ENCODE data around the gene TMEM132E.

TMEM132E gene

GRCh38 chr17:34603974-34604373 is 24.6 kb downstream of the TMEM132E start:
- FAIRE-seq = no peak

GRCh38 chr17:34606763-34607162 is 27.4 kb downstream of the TMEM132E start:
- no peak for FAIRE-seq

- FAIRE-seq = no peak
These were observed 28.5 kb downstream of the TMEM132E start for GRCh38 chr17:34607917-34608316.

GRCh38 chr17:34609210-34609609 is 29.8 kb downstream of the TMEM132E start:
- no peak for FAIRE-seq

GRCh38 chr17:34610039-34610438 is 30.7 kb downstream of the TMEM132E start:
- no peak for FAIRE-seq

- no peak for FAIRE-seq
These were observed 31.1 kb downstream of the TMEM132E start for GRCh38 chr17:34610506-34610905.

GRCh38 chr17:34613064-34614019 is 34.0 kb downstream of the TMEM132E start:
- no peak for FAIRE-seq

GRCh38 chr17:34614698-34615097 is 35.3 kb downstream of the TMEM132E start:
- FAIRE-seq = no peak

- FAIRE-seq = no peak
These were observed 35.9 kb downstream of the TMEM132E start for GRCh38 chr17:34615326-34615725.

GRCh38 chr17:34616148-34616547 is 36.8 kb downstream of the TMEM132E start:
- no peak for FAIRE-seq

GRCh38 chr17:34617398-34617797 is 38.0 kb downstream of the TMEM132E start:
- no peak for FAIRE-seq

GRCh38 chr17:34619687-34620217 is 40.4 kb downstream of the TMEM132E start:
- no peak for FAIRE-seq

GRCh38 chr17:34620458-34620857 is 41.1 kb downstream of the TMEM132E start:
- FAIRE-seq = no peak

GRCh38 chr17:34622862-34623623 is 43.7 kb downstream of the TMEM132E start:
- FAIRE-seq = no peak

GRCh38 chr17:34623856-34624766 is 44.7 kb downstream of the TMEM132E start:
- FAIRE-seq = no peak

GRCh38 chr17:34624767-34625383 is 45.5 kb downstream of the TMEM132E start:
- no peak for FAIRE-seq

- FAIRE-seq = no peak
These were observed 46.8 kb downstream of the TMEM132E start for GRCh38 chr17:34626121-34626681.

GRCh38 chr17:34628879-34629278 is 49.5 kb downstream of the TMEM132E start:
- FAIRE-seq = no peak

GRCh38 chr17:34633351-34633750 is 54.0 kb downstream of the TMEM132E start:
- FAIRE-seq = no peak

GRCh38 chr17:34633760-34634159 is 54.4 kb downstream of the TMEM132E start:
- no peak for FAIRE-seq

GRCh38 chr17:34634551-34635160 is 55.3 kb downstream of the TMEM132E start:
- FAIRE-seq = no peak
